ENCODE results near the gene OR56A1.
"Not testable (repeated sequence)": the region's sequence is repeated elsewhere in the genome, so short reads cannot be mapped to it uniquely, and the experiment has no call there.

OR56A1 gene, protein sequence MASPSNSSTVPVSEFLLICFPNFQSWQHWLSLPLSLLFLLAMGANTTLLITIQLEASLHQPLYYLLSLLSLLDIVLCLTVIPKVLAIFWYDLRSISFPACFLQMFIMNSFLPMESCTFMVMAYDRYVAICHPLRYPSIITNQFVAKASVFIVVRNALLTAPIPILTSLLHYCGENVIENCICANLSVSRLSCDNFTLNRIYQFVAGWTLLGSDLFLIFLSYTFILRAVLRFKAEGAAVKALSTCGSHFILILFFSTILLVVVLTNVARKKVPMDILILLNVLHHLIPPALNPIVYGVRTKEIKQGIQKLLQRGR

GRCh38 chr11:6030708-6031405 is at the start of gene OR56A1:
OR56A1 (minus strand) TSS chr11:6030758; CDS start chr11:6027692, 3,066 bp downstream.
- DNase-seq, result no peak

- no peak for DNase-seq
Observed at GRCh38 chr11:6079463-6079862, 48.9 kb upstream of the OR56A1 start.

DNA sequence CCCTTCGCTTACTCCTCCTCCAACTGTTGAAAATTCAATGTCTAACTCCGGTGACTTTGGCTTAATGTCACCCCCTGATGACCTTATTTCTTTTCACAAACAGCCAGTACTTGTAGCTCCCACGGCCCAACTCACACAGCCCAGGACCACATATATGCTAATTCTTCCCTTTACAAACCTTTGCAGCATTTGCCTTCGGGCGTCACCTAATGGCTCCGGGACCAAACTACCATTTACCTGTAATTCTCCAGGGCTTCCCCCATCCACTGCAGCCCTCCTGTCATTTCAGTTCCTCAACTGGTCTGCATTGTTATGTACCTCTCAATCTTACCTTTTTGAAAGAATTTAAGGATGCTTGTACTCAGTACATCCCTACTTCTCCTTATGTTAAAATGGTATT is 47.2 kb upstream of the OR56A1 start:
- DNase-seq, result no peak

DNA sequence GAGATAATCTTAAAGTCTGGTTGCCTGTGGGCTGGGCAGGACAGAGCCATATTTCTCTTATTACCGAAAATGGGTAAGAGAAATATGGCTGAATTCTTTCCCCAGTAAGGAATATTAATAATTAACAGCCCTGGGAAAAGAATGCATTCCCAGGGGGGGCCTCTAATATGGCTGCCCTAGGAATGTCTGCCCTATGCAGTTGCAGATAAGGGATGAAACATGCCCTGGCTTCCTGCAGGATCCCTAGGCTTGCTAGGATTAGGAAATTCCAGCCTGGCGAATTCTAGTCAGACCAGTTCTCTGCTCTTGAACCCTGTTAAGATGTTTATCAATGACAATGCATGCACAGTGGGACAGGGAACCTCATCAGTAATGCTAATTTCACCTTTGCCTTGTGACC is 45.9 kb upstream of the OR56A1 start:
- DNase-seq, result not testable (repeated sequence)

GRCh38 chr11:6067502-6067901 is 36.9 kb upstream of the OR56A1 start:
- DNase-seq, result no peak

GRCh38 chr11:6062691-6063358 is 32.3 kb upstream of the OR56A1 start:
- no peak for DNase-seq

- no peak for DNase-seq
Observed at GRCh38 chr11:6061475-6061874, 30.9 kb upstream of the OR56A1 start.

- no peak for DNase-seq
Observed at GRCh38 chr11:6057452-6057851, 26.9 kb upstream of the OR56A1 start.

GRCh38 chr11:6055569-6055968 is 25.0 kb upstream of the OR56A1 start:
- DNase-seq, result no peak

GRCh38 chr11:6052374-6052773 is 21.8 kb upstream of the OR56A1 start:
- no peak for DNase-seq

GRCh38 chr11:6040874-6041273 is 10.3 kb upstream of the OR56A1 start:
- no peak for DNase-seq

DNA sequence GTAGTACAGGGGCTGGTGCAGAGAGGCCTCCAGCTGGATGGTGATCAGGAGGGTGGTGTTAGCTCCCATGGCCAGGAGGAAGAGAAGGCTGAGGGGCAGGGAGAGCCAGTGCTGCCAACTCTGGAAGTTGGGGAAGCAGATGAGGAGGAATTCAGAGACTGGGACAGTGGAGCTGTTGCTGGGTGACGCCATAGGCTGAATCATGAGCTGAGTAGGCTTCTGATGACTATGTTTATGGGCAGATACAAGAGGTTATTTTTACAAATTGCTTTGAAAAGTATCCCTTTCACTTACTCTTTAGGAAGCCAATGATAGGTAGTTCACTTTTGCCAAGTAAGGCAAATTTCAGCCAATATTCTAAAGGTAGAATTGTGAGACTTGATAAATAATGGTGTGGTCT is 3.1 kb downstream of the OR56A1 start:
- DNase-seq, result no peak

- no peak for DNase-seq
Observed at GRCh38 chr11:6025056-6025455, 5.5 kb downstream of the OR56A1 start.

GRCh38 chr11:6022956-6023355 is 7.6 kb downstream of the OR56A1 start:
- DNase-seq, result peak; percentile 40

GRCh38 chr11:6013042-6013441 is 17.5 kb downstream of the OR56A1 start:
- no peak for DNase-seq

DNA sequence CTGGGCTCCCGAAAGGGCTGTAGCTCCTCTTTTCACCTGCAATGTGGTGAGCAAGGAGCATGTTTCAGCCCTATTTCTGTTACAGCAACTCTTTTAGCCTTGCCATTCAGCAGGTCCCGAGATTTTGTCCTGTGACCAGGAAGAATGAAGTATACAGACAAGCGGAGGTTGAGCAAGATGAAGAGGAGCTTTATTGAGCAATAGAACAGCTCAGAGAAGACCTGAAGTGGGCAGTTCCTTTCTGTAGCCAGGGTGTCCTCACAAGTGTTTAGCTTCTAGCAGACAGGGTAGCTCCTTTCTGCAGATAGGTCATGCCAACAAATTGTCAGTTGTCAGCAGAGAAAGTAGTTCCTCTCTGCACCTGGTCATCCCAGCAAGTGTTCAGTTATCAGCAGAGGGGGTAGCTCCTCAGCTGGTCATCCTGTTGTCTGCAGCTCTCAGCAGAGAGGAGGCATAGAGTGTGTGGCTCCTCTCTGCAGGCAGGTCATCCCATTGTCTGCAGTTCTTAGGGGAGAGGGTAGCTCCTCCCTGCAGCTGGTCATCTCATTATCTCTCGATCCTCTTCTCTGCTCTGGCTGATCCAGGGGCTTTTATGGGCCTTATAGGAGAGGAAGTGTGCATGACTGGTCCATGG is 18.4 kb downstream of the OR56A1 start:
- DNase-seq, result no peak

DNA sequence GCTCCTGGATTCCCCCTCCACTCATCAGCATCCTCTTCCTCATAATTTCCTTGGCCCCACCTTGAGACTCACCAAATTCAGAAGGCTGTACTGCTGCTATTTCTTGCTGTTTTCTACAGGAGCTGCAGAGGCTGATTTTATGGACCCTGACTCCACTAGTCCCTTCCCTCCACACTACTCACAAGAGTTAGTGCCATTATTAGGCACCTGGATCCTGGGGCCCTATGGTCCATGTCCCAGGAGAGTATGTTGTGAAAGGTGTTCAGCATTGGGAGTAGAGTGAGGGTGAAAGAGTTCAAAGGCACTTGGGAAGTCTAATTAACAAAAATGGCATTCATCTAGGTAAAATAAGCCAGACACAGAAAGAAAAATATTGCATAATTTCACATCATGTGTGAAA is 23.7 kb downstream of the OR56A1 start, which contains the start of gene OR56A4:
Gene OR56A4 (minus strand): TSS at position 101 of the 400 bp plus-strand sequence. CDS start 3,954 bp downstream, outside the sequence.
- DNase-seq, result no peak

DNA sequence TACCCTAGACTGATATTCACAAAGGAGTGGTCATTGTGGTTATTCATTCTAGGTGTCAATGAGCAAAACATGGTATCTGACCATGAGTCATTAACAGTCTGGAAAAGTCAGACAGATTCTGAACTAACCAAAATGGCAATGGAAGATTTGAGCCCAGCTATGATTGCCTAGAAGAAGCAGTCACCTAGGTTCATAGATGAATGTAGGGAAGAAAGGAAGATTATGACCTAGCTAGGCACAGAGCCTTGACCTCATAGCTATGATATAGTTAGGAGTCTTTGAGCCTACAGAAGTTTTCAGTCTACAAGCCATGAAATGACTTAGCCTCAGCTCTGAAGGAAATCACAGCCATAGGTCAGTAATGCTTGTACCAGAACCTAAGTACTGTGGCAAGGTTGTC is 24.2 kb downstream of the OR56A1 start:
- DNase-seq, result no peak

- no peak for DNase-seq
Observed at GRCh38 chr11:6002202-6002699, 28.3 kb downstream of the OR56A1 start.

DNA sequence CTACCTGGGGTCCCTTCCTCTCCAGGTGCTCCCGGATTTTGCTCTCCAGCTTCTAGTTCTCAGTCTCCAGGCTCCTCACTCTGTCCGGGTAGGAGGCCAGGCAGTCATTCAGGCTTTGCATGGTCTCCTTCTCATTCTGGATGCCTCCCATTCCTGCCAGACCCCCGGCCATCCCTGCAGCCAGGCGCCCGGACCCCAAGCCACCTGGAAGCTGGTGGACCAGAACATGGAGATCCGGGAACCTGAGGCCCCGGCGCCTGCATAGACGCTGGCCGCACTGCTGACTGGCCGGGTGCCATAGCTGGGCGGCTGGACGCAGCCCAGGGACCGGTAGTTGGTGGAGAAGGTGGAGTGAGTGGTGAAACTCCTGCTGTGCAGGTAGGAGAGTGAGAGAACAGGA is 35.8 kb downstream of the OR56A1 start:
- DNase-seq, result no peak

- DNase-seq, result no peak
Observed at GRCh38 chr11:5992604-5993251, 37.8 kb downstream of the OR56A1 start.

DNA sequence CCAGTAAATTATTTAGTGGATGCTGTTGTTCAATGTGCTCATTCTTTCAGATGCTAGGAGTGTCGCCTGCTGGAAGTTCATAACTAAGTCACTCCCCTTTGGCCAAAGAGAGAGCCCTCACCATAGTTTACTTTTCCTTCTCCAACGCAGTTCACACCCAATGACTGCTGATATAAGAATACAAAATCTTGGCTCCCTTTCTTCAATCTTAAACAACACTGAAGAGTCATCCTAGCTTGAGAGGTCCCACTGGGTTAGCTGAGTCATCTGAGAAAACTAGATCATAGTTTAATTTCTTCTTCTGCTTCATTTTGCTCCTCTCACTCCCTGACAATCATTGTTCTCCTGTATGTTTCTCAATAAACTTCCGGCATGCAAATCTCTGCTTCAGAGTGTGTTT is 38.4 kb downstream of the OR56A1 start:
- no peak for DNase-seq

GRCh38 chr11:5989203-5989602 is 41.4 kb downstream of the OR56A1 start:
- DNase-seq, result no peak
